HCT116 (cell line): Measurements from ENCODE around the gene SLC10A7. TPM values are rescaled to one million over a fixed set of nuclear protein-coding genes. Genes with fewer than 3 reads are reported as not detected.

ENCODE experiments used
- ATAC-seq: fragments of 200-7000 bp; cut with Tn5 transposase; 2 replicates; pipeline ENCODE4 v1.9.1; 2020; ENCODE audit warnings: mild to moderate bottlenecking, moderate library complexity
- BruUV-seq: library from RNA; stranded (reverse); fragments of 400-500 nt; replicated peaks from 2 replicates; lab custom pipeline; 2021; lab: Mats Ljungman, UMichigan
- CTCF ChIA-PET: fragments of 300-600 bp; sonication (Branson Sonifier 250); formaldehyde crosslinking; loops from one replicate; lab custom pipeline; 2021; ENCODE audit warnings: antibody characterized with exemption; lab: Charles Lee
- POLR2A ChIA-PET: fragments of 300-600, 350-600 bp; sonication (Branson Sonifier 250); formaldehyde crosslinking; loops from one replicate; lab custom pipeline; 2021; ENCODE audit warnings: antibody characterized with exemption; lab: Charles Lee
- RAD21 ChIA-PET, 2 experiments: fragments of 300-600 bp; sonication (Branson Sonifier 250); formaldehyde crosslinking; loops; one replicate each; lab custom pipeline; 2023; ENCODE audit warnings: low total read pairs in 2 of 2; ENCODE audit not compliant: uncharacterized antibody in 2 of 2, unreplicated experiment in 2 of 2, low non-redundant PET in 1 of 2; lab: Charles Lee
- DNase-seq: peaks from one replicate; pipeline ENCODE4 v3.0.0-alpha.2; 2010; ENCODE audit warnings: low read depth, low spot score
- H2AFZ ChIP-seq: fragments of 200-600 bp; shearing (Covaris generic), sonication (generic); 2 replicates; pipeline ENCODE4 v1.6.1; 2017; ENCODE audit warnings: low read depth, mixed run types, mixed read lengths, antibody characterized with exemption, low read length; ENCODE audit not compliant: poor library complexity, severe bottlenecking
- H3K27ac ChIP-seq: 2 replicates; pipeline ENCODE4 v1.5.1; 2012; ENCODE audit warnings: low read depth, low read length
- H3K27me3 ChIP-seq: fragments of 200-600 bp; sonication (generic); 2 replicates; pipeline ENCODE4 v1.6.1; 2016; ENCODE audit warnings: mixed run types, low read length, mixed read lengths; ENCODE audit not compliant: insufficient read depth
- H3K36me3 ChIP-seq, 2 experiments: fragments of 200-500 bp in 1 of 2; fragments of 200-600 bp in 1 of 2; sonication (Bioruptor generic) in 1 of 2; sonication (generic) in 1 of 2; 2 replicates each; pipeline versions ENCODE4 v1.5.1 to v1.6.1; 2014 to 2016; ENCODE audit warnings: low read length in 2 of 2, inconsistent platforms in 1 of 2, mixed read lengths in 1 of 2, mixed run types in 1 of 2; ENCODE audit not compliant: insufficient read depth in 2 of 2, control insufficient read depth in 1 of 2
- H3K4me1 ChIP-seq, 2 experiments: fragments of 200-600 bp in 1 of 2; sonication (generic) in 1 of 2; 2 replicates each; pipeline versions ENCODE4 v1.5.1 to v1.6.1; 2012 to 2017; ENCODE audit warnings: low read length in 2 of 2, inconsistent platforms in 1 of 2, mild to moderate bottlenecking in 1 of 2, mixed read lengths in 1 of 2, mixed run types in 1 of 2, moderate library complexity in 1 of 2; ENCODE audit not compliant: insufficient read depth in 2 of 2, control insufficient read depth in 1 of 2
- H3K4me2 ChIP-seq: fragments of 200-600 bp; sonication (generic); 2 replicates; pipeline ENCODE4 v1.6.1; 2017; ENCODE audit warnings: mixed run types, low read length, mixed read lengths
- H3K4me3 ChIP-seq, 2 experiments: fragments of 200-600 bp in 1 of 2; sonication (generic) in 1 of 2; replicated peaks in 1 of 2; 2 replicates each; pipeline ENCODE4 v1.5.1; 2011 to 2016; ENCODE audit warnings: low read length in 2 of 2, control low read depth in 1 of 2, low read depth in 1 of 2, mild to moderate bottlenecking in 1 of 2, mixed read lengths in 1 of 2, mixed run types in 1 of 2
- H3K79me2 ChIP-seq: fragments of 200-600 bp; sonication (generic); 2 replicates; pipeline ENCODE4 v1.6.1; 2017; ENCODE audit warnings: mild to moderate bottlenecking, mixed run types, low read length, moderate library complexity, mixed read lengths; ENCODE audit not compliant: insufficient read depth
- H3K9ac ChIP-seq: fragments of 200-600 bp; sonication (generic); 2 replicates; pipeline ENCODE4 v1.6.1; 2016; ENCODE audit warnings: low read length, mixed read lengths
- H3K9me2 ChIP-seq: fragments of 200-600 bp; sonication (generic), shearing (Covaris generic); 2 replicates; pipeline ENCODE4 v1.6.1; 2017; ENCODE audit warnings: mixed run types, mild to moderate bottlenecking, moderate library complexity; ENCODE audit not compliant: insufficient read depth
- H3K9me3 ChIP-seq, 2 experiments: fragments of 200-500 bp in 1 of 2; fragments of 200-600 bp in 1 of 2; sonication (Bioruptor generic) in 1 of 2; sonication (generic) in 1 of 2; 2 replicates each; pipeline ENCODE4 v1.6.1; 2014 to 2017; ENCODE audit warnings: low read length in 2 of 2, mixed read lengths in 2 of 2, inconsistent platforms in 1 of 2, low read depth in 1 of 2, mild to moderate bottlenecking in 1 of 2, mixed run types in 1 of 2, moderate library complexity in 1 of 2; ENCODE audit not compliant: control insufficient read depth in 1 of 2, insufficient read depth in 1 of 2
- H4K20me1 ChIP-seq: fragments of 200-600 bp; sonication (generic), shearing (Covaris generic); 2 replicates; pipeline ENCODE4 v1.6.1; 2017; ENCODE audit warnings: mixed run types, mild to moderate bottlenecking, moderate library complexity; ENCODE audit not compliant: insufficient read depth
- EZH2phosphoT487 ChIP-seq: fragments of 200-600 bp; IDR thresholded peaks from 2 replicates; pipeline ENCODE4 v1.6.1; 2018; ENCODE audit warnings: antibody characterized with exemption, borderline replicate concordance
- FOSL1 ChIP-seq: IDR thresholded peaks from 2 replicates; pipeline ENCODE4 v1.6.1; 2012; ENCODE audit warnings: low read depth
- POLR2AphosphoS5 ChIP-seq: IDR thresholded peaks from 2 replicates; pipeline ENCODE4 v1.6.1; 2011; ENCODE audit warnings: mild to moderate bottlenecking, low read depth, low read length, moderate library complexity
- TCF7L2 ChIP-seq: IDR thresholded peaks from 2 replicates; pipeline ENCODE4 v1.7.0; 2011; ENCODE audit warnings: borderline replicate concordance, inconsistent platforms; ENCODE audit not compliant: insufficient read depth, insufficient read length; ENCODE audit errors: extremely low read depth
- YY1 ChIP-seq: IDR thresholded peaks from 2 replicates; pipeline ENCODE4 v1.6.1; 2011; ENCODE audit warnings: low read length, low read depth, moderate library complexity, mild to moderate bottlenecking; ENCODE audit not compliant: insufficient replicate concordance; ENCODE audit errors: extremely low read depth
- ZFX ChIP-seq: fragments of 450-650 bp; IDR thresholded peaks from 2 replicates; pipeline ENCODE4 v1.6.1; 2017
- ZNF274 ChIP-seq: fragments of 200-500 bp; sonication (Bioruptor generic); IDR thresholded peaks from 2 replicates; pipeline ENCODE4 v1.6.1; 2014; ENCODE audit warnings: mild to moderate bottlenecking, low read depth, low read length, inconsistent platforms
- intact Hi-C: fragments of 100-400 bp; cut with micrococcal nuclease; formaldehyde crosslinking; loops from 2 replicates; pipeline ENCODE4 v1.10.0; 2022
- total RNA-seq: library from RNA; stranded (reverse); gene quantifications from one replicate; pipeline ENCODE4 v1.2.1, GENCODE V29; 2021; ENCODE audit not compliant: unreplicated experiment
- TF ChIP-seq, protein P1 (sequence below): IDR thresholded peaks from 2 replicates; pipeline ENCODE4 v1.6.1; 2012
- TF ChIP-seq, protein P2 (sequence below): IDR thresholded peaks from 2 replicates; pipeline ENCODE4 v1.6.1; 2012; ENCODE audit warnings: low read depth
- TF ChIP-seq, protein P3 (sequence below): IDR thresholded peaks from 2 replicates; pipeline ENCODE4 v1.6.1; 2012

Gene SLC10A7
- total RNA-seq, 1 experiment from 2014 or later, result 5.5 TPM

DNA sequence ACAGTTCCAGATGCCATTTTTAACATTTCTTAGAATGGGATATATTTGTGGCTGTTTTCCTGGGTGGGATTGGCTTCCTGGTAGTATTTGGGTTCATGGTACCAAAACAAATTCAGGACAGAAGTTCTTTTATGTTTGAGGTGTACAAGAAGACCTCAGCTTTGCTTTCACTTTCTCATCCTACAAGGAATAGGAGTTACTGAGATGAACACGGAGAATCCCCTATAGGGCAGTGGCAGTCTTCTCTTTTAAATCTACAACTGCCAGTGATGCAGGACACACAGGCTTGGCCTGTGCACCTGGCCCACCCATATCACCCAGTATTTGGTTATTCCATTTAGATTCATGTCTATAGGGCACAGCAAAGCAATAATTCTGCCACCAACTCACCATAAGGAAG is 35.2 kb downstream of the SLC10A7 start:
- Histone ChIP-seq H3K27me3 (no peaks in the 10 kb centered on the region), H3K36me3 (no peaks in the 10 kb centered on the region), H3K9me2 (no peaks in the 10 kb centered on the region), H3K4me2 (no peak overlapping the region), H4K20me1 (no peaks in the 10 kb centered on the region), H3K4me1 (no peaks in the 10 kb centered on the region), H3K27ac (no peak overlapping the region), H3K4me3 (no peak overlapping the region), H2AFZ (no peak overlapping the region), H3K9me3 (no peaks in the 10 kb centered on the region), H3K9ac (no peak overlapping the region), H3K79me2 (no peaks in the 10 kb centered on the region)
- ATAC-seq (no peak), DNase-seq (no peak)
- intact Hi-C loops, result no loop called here
- BruUV-seq, result no TSS peak
- POLR2A ChIA-PET, result no interaction called here
- TF ChIP-seq EZH2phosphoT487 (no peak), ZFX (no peak), POLR2AphosphoS5 (no peak), TCF7L2 (no peak), ZNF274 (no peak), FOSL1 (no peak), YY1 (no peak)
- TF ChIP-seq, protein P1, sequence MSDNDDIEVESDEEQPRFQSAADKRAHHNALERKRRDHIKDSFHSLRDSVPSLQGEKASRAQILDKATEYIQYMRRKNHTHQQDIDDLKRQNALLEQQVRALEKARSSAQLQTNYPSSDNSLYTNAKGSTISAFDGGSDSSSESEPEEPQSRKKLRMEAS, result no peak
- TF ChIP-seq, protein P2, sequence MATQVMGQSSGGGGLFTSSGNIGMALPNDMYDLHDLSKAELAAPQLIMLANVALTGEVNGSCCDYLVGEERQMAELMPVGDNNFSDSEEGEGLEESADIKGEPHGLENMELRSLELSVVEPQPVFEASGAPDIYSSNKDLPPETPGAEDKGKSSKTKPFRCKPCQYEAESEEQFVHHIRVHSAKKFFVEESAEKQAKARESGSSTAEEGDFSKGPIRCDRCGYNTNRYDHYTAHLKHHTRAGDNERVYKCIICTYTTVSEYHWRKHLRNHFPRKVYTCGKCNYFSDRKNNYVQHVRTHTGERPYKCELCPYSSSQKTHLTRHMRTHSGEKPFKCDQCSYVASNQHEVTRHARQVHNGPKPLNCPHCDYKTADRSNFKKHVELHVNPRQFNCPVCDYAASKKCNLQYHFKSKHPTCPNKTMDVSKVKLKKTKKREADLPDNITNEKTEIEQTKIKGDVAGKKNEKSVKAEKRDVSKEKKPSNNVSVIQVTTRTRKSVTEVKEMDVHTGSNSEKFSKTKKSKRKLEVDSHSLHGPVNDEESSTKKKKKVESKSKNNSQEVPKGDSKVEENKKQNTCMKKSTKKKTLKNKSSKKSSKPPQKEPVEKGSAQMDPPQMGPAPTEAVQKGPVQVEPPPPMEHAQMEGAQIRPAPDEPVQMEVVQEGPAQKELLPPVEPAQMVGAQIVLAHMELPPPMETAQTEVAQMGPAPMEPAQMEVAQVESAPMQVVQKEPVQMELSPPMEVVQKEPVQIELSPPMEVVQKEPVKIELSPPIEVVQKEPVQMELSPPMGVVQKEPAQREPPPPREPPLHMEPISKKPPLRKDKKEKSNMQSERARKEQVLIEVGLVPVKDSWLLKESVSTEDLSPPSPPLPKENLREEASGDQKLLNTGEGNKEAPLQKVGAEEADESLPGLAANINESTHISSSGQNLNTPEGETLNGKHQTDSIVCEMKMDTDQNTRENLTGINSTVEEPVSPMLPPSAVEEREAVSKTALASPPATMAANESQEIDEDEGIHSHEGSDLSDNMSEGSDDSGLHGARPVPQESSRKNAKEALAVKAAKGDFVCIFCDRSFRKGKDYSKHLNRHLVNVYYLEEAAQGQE, result no peak
- TF ChIP-seq, protein P3, sequence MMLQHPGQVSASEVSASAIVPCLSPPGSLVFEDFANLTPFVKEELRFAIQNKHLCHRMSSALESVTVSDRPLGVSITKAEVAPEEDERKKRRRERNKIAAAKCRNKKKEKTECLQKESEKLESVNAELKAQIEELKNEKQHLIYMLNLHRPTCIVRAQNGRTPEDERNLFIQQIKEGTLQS, result no peak
- CTCF ChIA-PET, result no interaction called here
- RAD21 ChIA-PET, result no interaction called here
